ENCODE results near the gene AVPR2.

GRCh38 chrX:153874366-153875125 is 29.9 kb upstream of the AVPR2 start:
- TF ChIP-seq POLR2A (IDR thresholded peaks at IDR 0.05; ENCODE audit: low read length) (no peak), GATA1 (IDR thresholded peaks at IDR 0.05; ENCODE audit: low read depth, low read length) (no peak)
